Subcutaneous abdominal adipose tissue (tissue), 5 donors: ENCODE results near the gene CNTNAP5.

ENCODE experiments used
- H3K27ac ChIP-seq: one replicate; pipeline ENCODE4 v1.7.0; 2013; ENCODE audit warnings: low read depth, mild to moderate bottlenecking, inconsistent platforms, low read length, moderate library complexity
- H3K27me3 ChIP-seq, 5 donors: one replicate each; pipeline ENCODE4 v1.7.0; 2013; ENCODE audit warnings: low read length in 5 of 5, inconsistent platforms in 1 of 5; ENCODE audit not compliant: control insufficient read depth in 5 of 5, insufficient read depth in 4 of 5
- H3K36me3 ChIP-seq, 5 donors: one replicate each; pipeline ENCODE4 v1.7.0; 2013; ENCODE audit warnings: low read length in 5 of 5; ENCODE audit not compliant: control insufficient read depth in 5 of 5, insufficient read depth in 5 of 5
- H3K4me1 ChIP-seq, 5 donors: one replicate each; pipeline ENCODE4 v1.7.0; 2013; ENCODE audit warnings: low read length in 5 of 5, mild to moderate bottlenecking in 3 of 5, moderate library complexity in 1 of 5; ENCODE audit not compliant: control insufficient read depth in 5 of 5, insufficient read depth in 5 of 5
- H3K4me3 ChIP-seq, 5 donors: one replicate each; pipeline ENCODE4 v1.7.0; 2013; ENCODE audit warnings: low read length in 5 of 5, low read depth in 1 of 5
- H3K9ac ChIP-seq, 5 donors: one replicate each; pipeline ENCODE4 v1.7.0; 2013; ENCODE audit warnings: low read length in 5 of 5, mild to moderate bottlenecking in 4 of 5, moderate library complexity in 3 of 5
- H3K9me3 ChIP-seq, 5 donors: one replicate each; pipeline ENCODE4 v1.7.0; 2013; ENCODE audit warnings: low read length in 5 of 5; ENCODE audit not compliant: control insufficient read depth in 5 of 5
- donor health status: healthy.
- donor health status: healthy.
- donor health status: healthy.
- donor health status: healthy.
- donor health status: healthy.

The CNTNAP5 gene

GRCh38 chr2:124281541-124281940 is 256.5 kb downstream of the CNTNAP5 start:
- peaks cover 0 to 8% (median 6%) of the 10 kb centered on the region in 5 donors for H3K4me1 ChIP-seq
- H3K27me3 ChIP-seq: no peaks in the 10 kb centered on the region
- H3K27ac ChIP-seq: no peak overlapping the region

GRCh38 chr2:124283096-124283495 is 258.0 kb downstream of the CNTNAP5 start:
- no peaks in the 10 kb centered on the region for H3K27me3 ChIP-seq
- no peak overlapping the region for H3K27ac ChIP-seq
- H3K9me3 ChIP-seq: peaks cover 0 to 9% (median 0%) of the 10 kb centered on the region in 5 donors
- H3K9ac ChIP-seq: no peak overlapping the region
- H3K4me3 ChIP-seq: no peak overlapping the region
- H3K36me3 ChIP-seq: no peaks in the 10 kb centered on the region
- H3K4me1 ChIP-seq: peaks cover 0 to 8% (median 6%) of the 10 kb centered on the region in 5 donors

More at GRCh38 chr2:124281541-124281940, 256.5 kb downstream of the CNTNAP5 start:
- peaks cover 0 to 9% (median 0%) of the 10 kb centered on the region in 5 donors for H3K9me3 ChIP-seq
- H3K36me3 ChIP-seq: no peaks in the 10 kb centered on the region
- peak overlapping the region in 2 of 5 donors; percentile 8 to 31 for H3K4me3 ChIP-seq
- no peak overlapping the region for H3K9ac ChIP-seq

DNA sequence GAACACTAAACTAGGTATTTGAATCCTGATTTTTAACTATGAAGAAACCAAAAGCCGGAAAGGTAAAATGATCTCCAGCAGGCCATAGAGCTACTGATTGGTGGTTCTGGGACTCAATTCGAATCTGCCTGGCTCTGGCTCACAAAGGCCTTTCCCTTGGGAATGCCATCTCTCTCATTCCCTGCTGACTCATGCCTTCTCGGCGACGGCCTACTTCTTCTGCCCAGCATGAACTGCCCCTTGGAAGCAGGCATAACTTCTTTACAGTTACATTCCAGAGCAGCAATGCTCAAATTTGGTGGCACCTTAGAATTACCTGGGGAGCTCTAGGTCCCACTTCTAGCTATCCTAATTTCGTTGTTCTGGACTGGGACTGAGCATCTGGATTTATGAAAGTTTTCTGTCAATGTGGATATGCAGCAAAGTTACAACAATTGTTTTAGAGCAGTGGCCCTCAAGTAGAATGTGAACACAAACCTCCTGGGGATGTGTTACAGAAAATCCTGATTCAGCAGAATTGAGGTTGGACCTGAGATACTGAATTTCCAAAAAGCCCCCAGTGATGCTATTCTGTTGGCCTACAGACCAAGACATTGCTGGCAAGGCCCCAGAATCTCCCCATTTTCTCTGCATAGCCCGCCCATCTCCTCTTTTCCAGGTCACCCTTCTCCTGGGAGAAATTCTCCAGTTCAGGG is 261.1 kb downstream of the CNTNAP5 start:
- Histone ChIP-seq H3K27me3 (no peaks in the 10 kb centered on the region), H3K9ac (no peak overlapping the region), H3K4me3 (no peak overlapping the region), H3K4me1 (peaks cover 0 to 7% (median 5%) of the 10 kb centered on the region in 5 donors), H3K36me3 (no peaks in the 10 kb centered on the region), H3K9me3 (peaks cover 0 to 9% (median 0%) of the 10 kb centered on the region in 5 donors), H3K27ac (no peak overlapping the region)

- Histone ChIP-seq H3K36me3 (no peaks in the 10 kb centered on the region), H3K4me3 (no peak overlapping the region), H3K9ac (no peak overlapping the region), H3K9me3 (peaks cover 0 to 2% (median 0%) of the 10 kb centered on the region in 5 donors), H3K27me3 (no peaks in the 10 kb centered on the region), H3K27ac (no peak overlapping the region), H3K4me1 (no peaks in the 10 kb centered on the region)
Observed at GRCh38 chr2:124289060-124289459, 264.0 kb downstream of the CNTNAP5 start.

GRCh38 chr2:124289615-124290014 is 264.5 kb downstream of the CNTNAP5 start:
- Histone ChIP-seq H3K27me3 (no peaks in the 10 kb centered on the region), H3K9ac (no peak overlapping the region), H3K4me3 (no peak overlapping the region), H3K27ac (no peak overlapping the region), H3K36me3 (no peaks in the 10 kb centered on the region), H3K9me3 (no peaks in the 10 kb centered on the region), H3K4me1 (no peaks in the 10 kb centered on the region)

DNA sequence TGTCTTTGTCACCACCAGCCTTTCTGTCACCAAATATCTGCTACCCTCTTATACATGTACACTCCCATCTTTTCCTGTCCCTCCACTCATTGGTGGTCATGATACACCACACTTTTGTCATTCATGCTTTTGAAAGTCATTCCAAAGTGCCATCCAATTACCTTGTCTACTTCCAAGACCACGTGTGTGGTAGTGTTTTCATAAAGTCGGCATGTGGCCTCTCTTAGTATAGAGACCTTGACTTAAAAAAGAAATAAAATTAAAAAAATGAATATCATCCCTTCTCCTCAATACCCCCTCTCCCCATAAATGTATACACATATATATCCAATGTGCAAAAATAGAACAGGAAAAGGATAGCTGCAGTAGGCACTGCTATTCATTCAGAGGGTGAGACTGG is 271.4 kb downstream of the CNTNAP5 start:
- H3K4me1 ChIP-seq: no peaks in the 10 kb centered on the region
- no peaks in the 10 kb centered on the region for H3K9me3 ChIP-seq
- no peak overlapping the region for H3K9ac ChIP-seq
- H3K36me3 ChIP-seq: no peaks in the 10 kb centered on the region
- no peak overlapping the region for H3K4me3 ChIP-seq
- no peak overlapping the region for H3K27ac ChIP-seq
- no peaks in the 10 kb centered on the region for H3K27me3 ChIP-seq

DNA sequence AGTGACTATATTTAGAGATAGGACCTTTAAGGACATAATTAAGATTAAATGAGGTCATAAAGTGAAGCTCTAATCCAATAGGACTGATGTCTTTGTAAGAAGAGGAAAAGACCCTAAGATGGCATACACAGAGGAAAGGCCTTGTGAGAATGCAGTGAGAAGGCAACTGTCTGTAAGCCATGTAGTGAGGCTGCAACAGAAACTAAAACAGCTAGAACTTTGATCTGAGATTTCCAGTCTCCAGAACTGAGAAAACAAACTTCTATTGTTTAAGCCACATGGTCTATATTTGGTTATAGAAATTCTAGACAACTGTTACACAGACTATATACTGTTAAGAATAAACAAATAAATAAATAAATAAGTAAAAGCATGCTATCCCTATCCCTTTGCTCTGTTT is 276.8 kb downstream of the CNTNAP5 start:
- H3K4me1 ChIP-seq: no peaks in the 10 kb centered on the region
- H3K9ac ChIP-seq: no peak overlapping the region
- no peaks in the 10 kb centered on the region for H3K36me3 ChIP-seq
- H3K27me3 ChIP-seq: no peaks in the 10 kb centered on the region
- no peak overlapping the region for H3K4me3 ChIP-seq
- peaks cover 0 to 5% (median 2%) of the 10 kb centered on the region in 5 donors for H3K9me3 ChIP-seq
- H3K27ac ChIP-seq: no peak overlapping the region

- Histone ChIP-seq H3K9ac (no peak overlapping the region), H3K9me3 (no peaks in the 10 kb centered on the region), H3K27ac (no peak overlapping the region), H3K4me1 (no peaks in the 10 kb centered on the region), H3K4me3 (no peak overlapping the region), H3K27me3 (no peaks in the 10 kb centered on the region), H3K36me3 (no peaks in the 10 kb centered on the region)
Observed at GRCh38 chr2:124308319-124309062, 283.4 kb downstream of the CNTNAP5 start.

- no peaks in the 10 kb centered on the region for H3K36me3 ChIP-seq
- H3K9me3 ChIP-seq: no peaks in the 10 kb centered on the region
- H3K4me1 ChIP-seq: no peaks in the 10 kb centered on the region
- H3K27ac ChIP-seq: no peak overlapping the region
- no peaks in the 10 kb centered on the region for H3K27me3 ChIP-seq
- no peak overlapping the region for H3K4me3 ChIP-seq
- no peak overlapping the region for H3K9ac ChIP-seq
Observed at GRCh38 chr2:124309563-124310138, 284.6 kb downstream of the CNTNAP5 start.

- no peaks in the 10 kb centered on the region for H3K4me1 ChIP-seq
- H3K36me3 ChIP-seq: no peaks in the 10 kb centered on the region
- no peak overlapping the region for H3K9ac ChIP-seq
- H3K27me3 ChIP-seq: no peaks in the 10 kb centered on the region
- H3K4me3 ChIP-seq: no peak overlapping the region
- no peak overlapping the region for H3K27ac ChIP-seq
- H3K9me3 ChIP-seq: no peaks in the 10 kb centered on the region
Observed at GRCh38 chr2:124310671-124311070, 285.6 kb downstream of the CNTNAP5 start.
